Activated CD8-positive, alpha-beta memory T cell treated with anti-CD3 and anti-CD28 coated beads for 4 hours (primary cell): ENCODE results near the gene QSOX2.

Experiments used
- DNase-seq, 2 donors: peaks; one replicate each; pipeline ENCODE4 v3.0.0-alpha.2; 2020; ENCODE audit warnings: low read depth in 2 of 2

The QSOX2 gene

GRCh38 chr9:136174779-136175615, 70.6 kb downstream of the QSOX2 start:
- no peak for DNase-seq

- DNase-seq = no peak
Measured at GRCh38 chr9:136173648-136174290, 71.8 kb downstream of the QSOX2 start.

DNA sequence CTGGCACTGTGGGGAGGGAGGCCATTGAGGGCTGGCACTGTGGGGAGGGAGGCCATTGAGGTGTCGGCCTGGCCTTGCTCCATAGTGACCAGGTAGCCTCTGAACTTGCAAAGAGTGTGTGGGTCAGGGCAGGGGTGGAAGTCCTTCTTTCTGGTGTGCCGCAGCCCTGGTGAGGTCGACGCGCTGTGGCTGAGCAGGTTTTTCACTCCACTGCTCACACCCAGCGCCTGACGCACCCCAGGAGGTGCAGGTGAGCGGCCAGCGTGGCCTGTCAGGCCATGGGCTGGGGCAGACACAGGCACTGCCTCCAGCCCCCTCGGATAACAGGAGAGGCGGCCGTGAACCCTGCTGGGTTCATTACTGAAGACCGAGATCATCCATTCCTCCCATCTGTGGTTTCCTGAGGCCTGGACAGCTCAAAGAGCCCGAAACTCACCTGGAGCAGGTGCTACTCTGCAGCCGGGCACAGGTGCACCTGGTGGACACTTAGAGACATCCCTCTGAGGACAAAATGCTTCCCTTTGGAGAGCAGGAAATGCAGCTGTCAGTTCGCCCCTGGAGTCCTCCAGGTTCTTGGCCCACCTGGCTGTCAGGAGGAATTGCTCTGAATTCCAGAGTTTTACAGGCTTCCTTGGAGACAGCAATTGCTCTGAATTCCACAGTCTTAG, 73.1 kb downstream of the QSOX2 start:
- DNase-seq = no peak

DNA sequence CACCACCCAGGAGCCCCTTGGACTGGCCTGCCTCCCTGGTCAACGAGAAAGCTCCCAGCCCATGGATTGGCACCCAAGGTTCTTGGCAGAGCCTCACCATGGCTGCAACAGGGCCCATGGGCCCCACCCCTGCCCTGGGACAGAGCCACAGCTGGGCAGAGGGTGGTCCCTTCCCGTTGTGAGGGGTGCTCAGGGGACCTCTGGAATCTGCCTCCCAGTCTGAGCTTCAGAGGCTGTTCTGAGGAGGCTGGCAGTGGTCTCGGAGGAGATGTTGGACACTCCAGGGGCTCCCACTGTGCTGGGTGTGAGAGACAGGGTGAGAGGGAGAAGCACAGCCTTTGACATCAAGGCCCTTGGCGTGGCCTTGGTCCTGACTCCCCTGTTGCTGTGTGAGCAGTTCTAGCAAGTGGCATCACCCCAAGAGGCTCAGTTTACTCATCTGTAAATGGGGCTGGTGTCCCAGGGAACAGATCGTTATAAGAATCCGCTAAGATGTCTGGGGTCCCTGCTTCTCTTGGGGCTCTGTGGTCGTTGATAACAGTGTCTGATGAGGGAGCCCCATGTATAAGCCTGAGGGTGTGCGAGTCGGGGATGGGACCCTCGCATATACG, 73.7 kb downstream of the QSOX2 start:
- no peak for DNase-seq

GRCh38 chr9:136171009-136171800, 74.4 kb downstream of the QSOX2 start:
- no peak for DNase-seq

- DNase-seq = peak in 1 of 2 donors; percentile 2
Measured at GRCh38 chr9:136170006-136170901, 75.4 kb downstream of the QSOX2 start.

DNA sequence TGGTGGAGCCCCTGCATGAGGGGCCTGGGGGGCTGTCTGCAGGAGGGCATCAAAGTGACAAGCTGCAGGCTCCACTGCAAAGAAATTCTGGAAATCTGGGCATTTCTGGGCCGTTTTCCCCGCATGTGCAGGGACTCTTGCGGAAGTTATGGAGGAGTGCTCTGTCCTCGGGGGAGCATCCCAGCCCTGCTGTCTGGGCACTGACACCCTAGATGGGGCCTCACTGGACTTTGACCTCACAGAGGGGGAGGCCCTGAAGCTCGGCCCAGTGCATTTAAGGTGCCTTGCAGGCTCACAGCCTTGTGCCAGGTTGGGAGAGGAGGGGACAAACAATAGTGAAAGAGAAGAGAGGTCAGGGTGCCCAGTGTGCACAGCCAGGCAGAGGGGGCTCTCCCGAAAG, 76.1 kb downstream of the QSOX2 start:
- DNase-seq = no peak

- DNase-seq = no peak
Measured at GRCh38 chr9:136163248-136163850, 82.3 kb downstream of the QSOX2 start.

- DNase-seq = no peak
Measured at GRCh38 chr9:136160995-136161610, 84.5 kb downstream of the QSOX2 start.

- no peak for DNase-seq
Measured at GRCh38 chr9:136160381-136160841, 85.2 kb downstream of the QSOX2 start.

DNA sequence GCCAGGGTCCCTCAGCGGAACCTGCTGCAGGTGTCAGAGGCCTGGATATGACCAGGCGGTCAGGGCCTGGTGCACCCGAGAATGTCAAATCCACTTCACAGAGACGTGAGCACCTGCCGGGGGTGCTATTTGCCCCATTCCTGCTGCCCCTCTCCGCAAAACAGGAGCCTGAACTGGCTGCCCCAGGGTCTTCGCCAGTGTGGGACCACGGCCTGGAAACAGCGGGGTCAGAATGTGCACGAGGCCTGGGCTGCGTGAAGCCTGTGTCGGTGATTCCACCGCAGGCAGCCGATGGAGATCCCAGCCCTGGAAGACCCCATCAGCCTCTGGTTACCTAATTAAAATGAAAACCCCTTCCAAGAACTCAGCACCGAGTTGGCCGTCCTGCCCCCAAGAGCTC, 85.8 kb downstream of the QSOX2 start:
- DNase-seq = no peak

GRCh38 chr9:136157477-136158265, 87.9 kb downstream of the QSOX2 start:
- DNase-seq = no peak
